22Rv1 (cell line): ENCODE data around the gene CHAD.

Source experiments
- CTCF ChIP-seq: fragments of 450-650 bp; IDR thresholded peaks from 2 replicates; pipeline ENCODE4 v1.5.1; 2017; ENCODE audit warnings: mild to moderate bottlenecking
- ZFX ChIP-seq: fragments of 450-650 bp; IDR thresholded peaks from 2 replicates; pipeline ENCODE4 v1.6.1; 2017; ENCODE audit warnings: antibody characterized with exemption, borderline replicate concordance

DNA sequence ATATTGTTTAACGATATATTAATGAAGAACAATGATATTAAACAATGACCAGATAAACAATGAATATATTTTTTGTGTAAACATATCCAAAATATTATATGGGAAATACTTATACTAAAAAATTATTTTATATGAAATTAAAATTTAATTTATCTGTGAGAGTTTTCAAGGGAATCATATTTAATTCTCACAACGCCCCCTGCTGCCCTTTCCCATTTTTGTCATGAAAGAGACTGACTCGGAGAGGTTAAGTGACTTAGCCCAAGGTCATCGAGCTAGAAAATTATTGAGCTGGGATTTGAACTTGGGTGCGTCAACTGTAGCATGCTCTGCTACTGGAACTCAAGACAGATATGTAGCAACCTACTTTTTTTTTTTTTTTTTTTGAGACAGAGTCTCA, 32.4 kb upstream of the CHAD start:
- TF ChIP-seq CTCF = peak; percentile 67
- TF ChIP-seq ZFX = no peak
